ENCODE data around the gene MT1B.

MT1B gene

GRCh38 chr16:56653218-56653617 is 1.5 kb downstream of the MT1B start:
- Histone ChIP-seq H3K36me3 (ENCODE audit: insufficient read depth, low read length) (no peaks in the 10 kb centered on the region), H3F3A (ENCODE audit: insufficient read depth, low read length) (no peaks in the 10 kb centered on the region), H2AFZ (ENCODE audit: low read length) (no peak overlapping the region), H3K4me2 (ENCODE audit: low read length) (peak overlapping the region; percentile 40; the same call in 1 of the 2 replicates), H3K4me1 (ENCODE audit: insufficient read depth, low read length, severe bottlenecking) (peaks cover 19% of the 10 kb centered on the region), H3K9me2 (ENCODE audit: low read depth, low read length) (no peaks in the 10 kb centered on the region), H4K20me1 (ENCODE audit: insufficient read depth, low read length) (no peaks in the 10 kb centered on the region), H3K9me3 (ENCODE audit: low read length) (no peaks in the 10 kb centered on the region), H3K79me2 (ENCODE audit: insufficient read depth, low read length) (no peaks in the 10 kb centered on the region), H3K4me3 (ENCODE audit: low read depth, low read length, poor library complexity, severe bottlenecking) (no peak overlapping the region), H3K27ac (ENCODE audit: low read depth, low read length, poor library complexity, severe bottlenecking) (no peak overlapping the region), H3K9ac (ENCODE audit: low read length) (no peak overlapping the region; the same call in 1 of the 2 replicates), H3K27me3 (ENCODE audit: insufficient read depth, low read length) (peaks cover 7% of the 10 kb centered on the region; the same call in 1 of the 2 replicates)
- no peak for TF ChIP-seq CTCF (IDR thresholded peaks at IDR 0.05; ENCODE audit: low read length)
- TF ChIP-seq EZH2 (IDR thresholded peaks at IDR 0.05; ENCODE audit: borderline replicate concordance, low read length) = no peak

- no peaks in the 10 kb centered on the region for H3K36me3 ChIP-seq (ENCODE audit: insufficient read depth, low read length)
- H3K9me2 ChIP-seq (ENCODE audit: low read depth, low read length) = no peaks in the 10 kb centered on the region
- H3K4me1 ChIP-seq (ENCODE audit: insufficient read depth, low read length, severe bottlenecking) = peaks cover 21% of the 10 kb centered on the region
- H3K27me3 ChIP-seq (ENCODE audit: insufficient read depth, low read length) = peaks cover 3% of the 10 kb centered on the region; the same call in 1 of the 2 replicates
- peak within 1 kb of the TSS; percentile 26; the same call in 1 of the 2 replicates for H2AFZ ChIP-seq (ENCODE audit: low read length)
- H3K9ac ChIP-seq (ENCODE audit: low read length) = peak within 1 kb of the TSS; percentile 50; the same call in 1 of the 2 replicates
- H3K9me3 ChIP-seq (ENCODE audit: low read length) = no peaks in the 10 kb centered on the region
- no peaks in the 10 kb centered on the region for H3F3A ChIP-seq (ENCODE audit: insufficient read depth, low read length)
- H3K4me2 ChIP-seq (ENCODE audit: low read length) = peak within 1 kb of the TSS; percentile 83
- H3K4me3 ChIP-seq (ENCODE audit: low read depth, low read length, poor library complexity, severe bottlenecking) = peak within 1 kb of the TSS; percentile 68
- H4K20me1 ChIP-seq (ENCODE audit: insufficient read depth, low read length) = no peaks in the 10 kb centered on the region
- H3K27ac ChIP-seq (ENCODE audit: low read depth, low read length, poor library complexity, severe bottlenecking) = no peak within 1 kb of the TSS
- TF ChIP-seq CTCF (IDR thresholded peaks at IDR 0.05; ENCODE audit: low read length) = no peak
- no peak for TF ChIP-seq EZH2 (IDR thresholded peaks at IDR 0.05; ENCODE audit: borderline replicate concordance, low read length)
- no peaks in the 10 kb centered on the region for H3K79me2 ChIP-seq (ENCODE audit: insufficient read depth, low read length)
Measured at GRCh38 chr16:56657555-56658326, 6.1 kb downstream of the MT1B start, which contains the start of gene MT1F. Gene MT1F (plus strand): TSS chr16:56657959. CDS start chr16:56658059, 100 bp downstream.

- Histone ChIP-seq H3K27ac (ENCODE audit: low read depth, low read length, poor library complexity, severe bottlenecking) (no peak overlapping the region), H3K4me1 (ENCODE audit: insufficient read depth, low read length, severe bottlenecking) (peaks cover 14% of the 10 kb centered on the region), H3F3A (ENCODE audit: insufficient read depth, low read length) (no peaks in the 10 kb centered on the region), H3K9me2 (ENCODE audit: low read depth, low read length) (no peaks in the 10 kb centered on the region), H3K9me3 (ENCODE audit: low read length) (no peaks in the 10 kb centered on the region), H3K4me3 (ENCODE audit: low read depth, low read length, poor library complexity, severe bottlenecking) (peak overlapping the region; percentile 68), H4K20me1 (ENCODE audit: insufficient read depth, low read length) (no peaks in the 10 kb centered on the region), H3K36me3 (ENCODE audit: insufficient read depth, low read length) (no peaks in the 10 kb centered on the region), H3K9ac (ENCODE audit: low read length) (peak overlapping the region; percentile 50; the same call in 1 of the 2 replicates), H3K27me3 (ENCODE audit: insufficient read depth, low read length) (no peaks in the 10 kb centered on the region), H3K4me2 (ENCODE audit: low read length) (peak overlapping the region; percentile 83), H2AFZ (ENCODE audit: low read length) (no peak overlapping the region), H3K79me2 (ENCODE audit: insufficient read depth, low read length) (no peaks in the 10 kb centered on the region)
- no peak for TF ChIP-seq EZH2 (IDR thresholded peaks at IDR 0.05; ENCODE audit: borderline replicate concordance, low read length)
- TF ChIP-seq CTCF (IDR thresholded peaks at IDR 0.05; ENCODE audit: low read length) = no peak
Measured at GRCh38 chr16:56658327-56658875, 6.7 kb downstream of the MT1B start.
